Mesenteric fat pad (tissue), 1 donor: Measurements from ENCODE around the gene DDX46. TPM values are rescaled to one million over a fixed set of nuclear protein-coding genes. Genes with fewer than 3 reads are reported as not detected.
"Not testable (repeated sequence)": the region's sequence is repeated elsewhere in the genome, so short reads cannot be mapped to it uniquely, and the experiment has no call there.

Experiments used
- DNase-seq: peaks from one replicate; pipeline ENCODE4 v3.0.0-alpha.2; 2020; ENCODE audit warnings: low spot score
- total RNA-seq: library from RNA; stranded (reverse); fragmentation: NEBNext Ultra II Directional; extraction: Animal tissue kit (Norgen Biotek cat#: 25700); gene quantifications from one replicate; pipeline ENCODE4 v1.2.1, GENCODE V29; 2021
- donor health status: DM: yes; HTN: yes; CAD: no.

Gene DDX46
- total RNA-seq, 1 donor from 2014 or later: 41.4 TPM

DNA sequence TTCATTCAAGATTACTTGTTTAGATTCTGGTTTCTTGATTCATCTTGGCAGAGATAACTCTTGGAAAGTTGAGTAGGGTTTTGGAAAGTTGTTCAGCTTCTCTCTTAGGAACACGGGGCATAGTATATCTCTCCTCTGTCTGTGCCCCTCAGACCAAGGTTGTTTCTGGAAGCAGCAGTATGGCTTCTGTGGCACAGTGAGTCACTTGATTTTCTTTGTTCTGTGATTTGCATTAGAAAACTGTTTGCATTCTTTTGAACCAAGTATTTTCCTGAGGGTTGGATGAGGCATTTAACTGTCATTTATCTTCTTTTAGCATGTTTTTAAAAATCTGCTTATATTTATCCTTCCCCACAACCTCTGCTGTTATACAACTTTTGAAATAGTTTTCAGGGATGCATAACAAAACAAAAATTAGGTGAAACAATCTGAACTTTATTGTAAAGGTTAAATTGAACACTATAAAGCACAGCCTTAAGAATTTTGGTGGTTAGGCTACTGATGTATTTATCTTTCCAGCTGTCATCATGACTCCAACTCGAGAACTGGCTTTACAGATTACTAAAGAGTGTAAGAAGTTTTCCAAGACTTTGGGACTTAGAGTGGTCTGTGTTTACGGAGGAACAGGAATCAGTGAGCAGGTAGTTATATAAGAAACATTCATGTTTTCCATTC is 26.5 kb downstream of the DDX46 start:
- DNase-seq: no peak

DNA sequence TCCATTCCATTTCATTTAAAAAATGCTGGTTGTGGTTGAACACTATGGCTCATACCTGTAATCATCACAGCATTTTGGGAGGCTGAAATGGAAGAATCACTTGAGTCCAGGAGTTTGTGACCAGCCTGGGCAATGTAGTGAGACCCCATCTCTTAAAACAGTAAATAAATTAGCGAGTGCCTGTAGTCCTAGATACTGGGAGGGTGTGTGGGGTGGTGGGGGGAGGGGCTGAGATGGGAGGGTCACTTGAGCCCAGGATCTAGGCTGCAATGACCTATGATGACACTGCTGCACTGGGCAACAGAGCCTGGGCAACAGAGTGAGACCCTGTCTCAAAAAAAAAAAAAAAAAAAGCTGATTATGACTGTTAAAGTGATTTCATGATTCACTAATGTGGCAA is 29.1 kb downstream of the DDX46 start:
- no peak for DNase-seq

DNA sequence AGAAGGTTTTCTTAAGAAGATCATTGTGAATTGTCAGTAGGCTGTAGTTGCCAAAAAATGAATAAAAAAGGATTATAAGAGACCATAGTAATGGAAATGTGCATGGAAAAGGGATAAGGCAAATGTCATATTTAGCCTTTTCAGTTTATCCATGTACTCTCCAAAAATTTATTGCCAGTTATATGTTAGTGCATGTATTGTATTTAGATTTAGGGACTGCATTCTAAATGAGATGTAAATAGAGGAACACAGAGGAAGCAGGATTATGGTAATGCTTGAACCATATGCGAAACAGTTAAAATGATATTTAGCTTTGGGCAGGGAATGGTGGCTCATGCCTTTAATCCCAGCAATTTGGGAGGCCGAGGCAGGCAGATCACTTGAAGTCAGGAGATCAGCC is 33.0 kb downstream of the DDX46 start:
- no peak for DNase-seq

DNA sequence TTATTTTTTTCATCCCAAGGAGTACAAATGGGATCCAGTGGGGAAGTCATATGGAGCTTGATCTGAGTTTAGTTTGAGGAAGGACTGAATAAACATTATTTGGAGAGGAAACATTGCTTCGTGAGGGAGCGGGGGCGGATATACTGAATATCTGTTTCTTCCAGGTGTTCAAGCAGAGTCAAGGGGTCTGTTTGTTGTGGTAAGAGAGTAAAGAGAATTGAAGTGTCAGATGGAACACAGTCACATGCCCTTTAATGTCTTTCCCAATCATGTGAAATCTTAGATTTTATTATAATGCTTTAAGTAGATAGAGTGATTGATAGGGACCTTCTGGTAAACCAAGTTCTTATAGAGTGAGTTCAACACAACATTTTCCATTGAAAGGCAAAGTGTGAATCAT is 33.7 kb downstream of the DDX46 start:
- no peak for DNase-seq

DNA sequence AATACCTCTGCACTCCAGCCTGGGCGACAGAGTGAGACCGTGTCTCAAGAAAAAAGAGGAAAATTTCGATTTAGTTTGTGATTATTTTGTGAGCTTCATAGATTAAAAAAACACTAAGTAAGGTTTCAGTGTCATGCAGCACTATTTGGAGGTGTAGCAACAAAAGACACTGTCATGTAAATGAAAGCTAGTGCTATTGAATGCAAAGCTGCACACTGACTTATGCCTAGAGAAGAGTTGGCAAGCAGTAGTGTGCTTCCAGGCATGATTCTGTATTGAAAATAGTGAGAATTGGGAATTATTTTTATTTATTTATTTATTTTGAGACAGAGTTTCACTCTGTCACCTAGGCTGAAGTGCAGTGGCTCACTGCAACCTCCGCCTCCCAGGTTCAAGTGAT is 34.5 kb downstream of the DDX46 start:
- DNase-seq: no peak

DNA sequence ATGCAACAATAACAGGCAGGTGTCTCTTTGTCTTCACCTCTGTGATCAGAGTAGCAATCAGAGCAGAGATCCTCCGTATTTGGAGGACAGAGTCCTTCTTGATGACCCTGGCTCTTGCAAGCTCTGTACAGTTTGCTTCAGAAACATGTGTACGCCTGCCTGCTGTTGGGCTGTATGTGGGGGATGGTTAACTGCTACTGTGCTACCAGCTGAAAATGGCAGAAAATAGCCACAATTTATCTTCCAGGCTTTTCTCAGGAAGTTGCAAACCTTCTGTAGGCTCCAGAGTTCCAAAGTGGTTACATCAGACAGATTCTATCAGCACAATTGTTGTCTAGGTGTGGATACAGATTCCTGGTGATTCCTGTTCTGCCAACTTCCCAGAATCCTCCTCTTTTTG is 35.5 kb downstream of the DDX46 start:
- DNase-seq: no peak

DNA sequence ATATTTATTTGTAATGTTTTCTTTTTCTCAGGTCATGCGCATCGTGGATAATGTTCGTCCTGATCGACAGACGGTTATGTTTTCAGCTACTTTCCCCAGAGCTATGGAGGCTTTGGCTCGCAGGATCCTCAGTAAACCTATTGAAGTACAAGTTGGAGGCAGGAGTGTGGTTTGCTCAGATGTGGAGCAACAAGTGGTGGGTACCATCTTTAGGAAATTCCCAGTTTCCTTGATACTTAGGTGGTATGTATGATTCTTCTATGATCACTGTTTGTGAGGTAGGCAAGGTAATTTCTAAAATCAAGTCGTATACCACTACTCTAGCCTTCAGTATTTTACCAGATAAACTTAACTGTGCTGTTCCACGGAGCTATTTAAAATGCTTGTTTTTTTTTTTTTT is 36.2 kb downstream of the DDX46 start:
- no peak for DNase-seq

DNA sequence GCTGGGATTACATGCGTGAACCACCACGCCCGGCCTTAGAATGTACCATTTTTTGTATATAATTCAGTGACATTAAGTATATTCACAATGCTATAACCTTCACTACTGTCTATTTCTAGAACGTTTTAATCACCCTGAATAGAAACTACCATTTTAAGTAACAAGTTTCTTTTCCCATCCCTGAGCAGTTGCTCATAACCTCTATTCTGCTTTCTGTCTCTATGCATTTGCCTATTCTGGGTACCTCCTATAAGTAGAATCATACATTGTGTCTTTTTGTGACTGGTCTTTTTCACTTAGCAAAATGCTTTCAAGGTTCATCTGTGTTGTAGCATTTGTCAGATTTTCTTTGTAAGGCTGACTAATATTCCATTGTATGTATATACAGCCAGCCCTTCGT is 39.9 kb downstream of the DDX46 start:
- no peak for DNase-seq

DNA sequence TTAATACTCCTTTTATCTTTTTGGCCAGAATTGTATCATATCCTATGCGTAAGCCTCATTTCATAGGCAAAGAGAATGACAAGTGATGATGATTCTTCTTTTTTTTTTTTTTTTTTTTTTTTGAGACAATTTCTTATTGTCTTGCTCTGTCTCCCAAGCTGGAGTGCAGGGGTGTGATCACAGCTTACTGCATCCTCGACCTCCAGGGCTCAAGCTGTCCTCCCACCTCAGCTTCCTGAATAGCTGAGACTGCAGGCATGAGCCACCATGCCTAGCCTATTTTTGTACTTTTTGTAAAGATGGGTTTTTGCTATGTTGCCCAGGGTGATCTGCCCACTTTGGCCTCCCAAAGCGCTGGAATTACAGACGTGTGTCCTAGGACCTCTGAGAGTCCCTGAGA is 45.2 kb downstream of the DDX46 start:
- no peak for DNase-seq

DNA sequence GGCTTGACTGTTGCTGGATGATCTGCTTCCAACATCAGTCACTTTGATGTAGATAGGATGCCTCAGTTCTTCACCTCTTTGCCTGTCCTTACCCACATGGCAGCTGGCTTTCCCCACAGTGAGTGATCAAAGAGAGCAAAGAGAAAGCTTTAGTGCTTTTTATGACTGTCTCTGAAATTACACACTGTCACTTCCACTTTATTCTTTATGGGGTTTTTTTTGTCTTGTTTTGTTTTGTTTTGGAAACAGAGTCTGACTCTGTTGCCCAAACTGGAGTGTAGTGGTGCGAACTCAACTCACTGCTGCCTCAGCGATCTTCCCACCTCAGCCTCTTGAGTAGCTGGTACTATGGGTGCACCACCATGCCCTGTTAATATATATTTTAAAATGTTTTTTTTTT is 54.8 kb downstream of the DDX46 start:
- no peak for DNase-seq

DNA sequence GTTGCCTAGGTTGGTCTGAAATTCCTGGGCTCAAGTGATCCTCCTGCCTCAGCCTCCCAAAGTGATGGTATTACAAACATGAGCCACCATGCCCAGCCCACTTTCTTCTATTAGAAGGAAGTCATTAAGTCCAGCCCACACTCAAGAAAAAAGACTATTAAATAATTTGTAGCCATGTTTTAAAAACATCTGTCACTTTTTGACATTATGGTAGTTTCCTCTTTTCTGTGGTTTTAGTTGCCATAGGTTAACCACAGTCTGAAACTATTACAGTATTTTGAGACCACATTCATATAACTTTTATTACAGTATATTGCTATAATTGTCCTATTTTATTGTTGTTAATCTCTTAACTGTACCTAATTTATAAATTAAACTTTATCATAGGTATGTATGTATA is 55.2 kb downstream of the DDX46 start:
- no peak for DNase-seq

DNA sequence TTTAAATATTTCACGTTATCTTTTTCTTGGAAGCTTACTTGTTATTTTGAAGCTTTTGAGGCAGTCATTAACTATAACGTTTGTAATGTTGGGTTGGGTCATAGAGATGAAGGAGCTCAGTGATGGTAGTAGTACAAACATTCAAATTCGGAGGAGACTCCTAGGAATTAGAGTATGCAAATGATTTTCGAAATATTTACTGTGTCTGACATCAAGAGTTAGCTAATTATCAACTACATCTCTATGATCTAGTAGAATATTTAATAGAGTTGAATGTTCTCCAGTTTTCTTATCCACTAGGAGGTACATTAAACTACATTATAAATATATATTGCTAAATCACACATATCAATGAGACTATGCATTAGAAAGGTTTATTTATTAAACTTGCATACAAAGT is 58.4 kb downstream of the DDX46 start:
- DNase-seq: no peak

DNA sequence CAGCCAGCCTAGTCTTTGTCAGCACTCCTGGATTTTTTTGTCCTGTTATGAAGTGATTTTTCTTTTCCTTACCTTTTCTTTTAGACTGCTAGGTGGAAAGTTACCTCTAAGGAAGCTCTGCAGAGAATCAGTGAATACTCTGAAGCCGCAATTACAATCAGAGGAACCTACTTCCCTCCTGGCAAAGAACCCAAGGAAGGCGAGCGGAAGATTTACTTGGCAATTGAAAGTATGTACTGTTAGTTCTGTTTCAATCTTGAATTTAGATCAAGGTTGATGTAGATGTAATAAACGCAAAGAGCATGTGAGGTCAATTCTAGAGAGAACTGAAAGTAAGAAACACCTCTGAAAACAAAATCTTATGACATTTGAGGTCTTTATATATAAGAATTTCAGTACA is 60.2 kb downstream of the DDX46 start:
- DNase-seq: no peak

DNA sequence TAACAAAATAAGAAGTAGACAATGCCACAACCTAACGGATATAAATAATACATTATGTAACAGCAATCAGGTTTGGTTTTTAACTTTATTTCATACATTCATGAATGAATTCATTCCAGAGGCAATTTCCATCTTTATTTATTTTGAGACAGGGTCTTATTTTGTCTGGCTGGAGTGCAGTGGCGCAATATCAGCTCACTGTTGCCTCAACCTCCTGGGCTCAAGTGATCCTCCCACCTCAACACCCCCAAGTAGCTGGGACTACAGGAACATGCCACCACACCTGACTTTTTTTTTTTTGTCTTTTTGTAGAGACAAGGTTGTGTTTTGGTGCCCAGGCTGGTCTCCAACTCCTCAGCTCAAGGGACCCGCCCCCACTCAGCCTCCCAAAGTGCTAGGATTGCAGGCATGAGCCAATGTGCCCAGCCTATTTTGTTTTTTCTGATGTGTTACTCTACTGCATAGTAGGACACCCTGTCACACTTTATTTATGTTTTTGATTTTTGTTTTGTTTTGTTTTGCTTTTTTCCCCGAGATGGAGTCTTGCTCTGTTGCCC is 60.9 kb downstream of the DDX46 start:
- DNase-seq: no peak

DNA sequence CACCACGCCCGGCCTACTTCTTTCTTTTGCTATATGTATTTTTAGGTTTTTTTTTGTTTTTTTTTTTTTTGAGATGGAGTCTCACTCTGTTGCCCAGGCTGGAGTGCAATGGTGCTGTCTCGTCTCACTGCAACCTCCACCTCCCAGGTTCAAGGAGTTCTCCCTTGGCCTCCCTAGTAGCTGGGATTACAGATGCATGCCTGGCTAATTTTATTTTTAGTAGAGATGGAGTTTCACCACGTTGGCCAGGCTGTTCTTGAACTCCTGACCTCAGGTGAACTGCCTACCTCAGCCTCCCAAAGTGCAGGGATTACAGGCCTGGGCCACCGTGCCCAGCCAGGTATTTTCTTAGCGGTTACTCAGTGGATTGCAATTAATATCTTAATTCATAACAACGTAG is 63.3 kb downstream of the DDX46 start:
- DNase-seq: no peak

DNA sequence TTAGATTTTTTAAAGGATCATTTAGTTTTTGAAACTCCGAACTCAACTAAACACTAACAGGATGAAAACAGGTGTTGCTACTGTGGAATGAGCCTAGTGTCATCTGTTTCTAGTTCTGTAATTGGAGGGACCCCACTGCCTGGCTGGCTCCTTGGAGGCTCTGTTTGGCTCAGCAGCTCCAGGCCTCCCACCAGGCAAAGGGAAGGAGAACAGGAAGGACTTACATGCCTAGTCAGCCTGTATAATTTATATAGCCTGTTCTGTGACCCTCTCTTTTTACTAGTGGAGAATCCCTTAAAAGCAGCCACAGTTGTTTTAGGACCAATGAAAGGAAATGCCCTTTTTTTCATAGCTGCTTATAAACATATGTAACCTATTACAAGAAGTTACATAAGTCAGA is 66.1 kb downstream of the DDX46 start:
- no peak for DNase-seq

DNA sequence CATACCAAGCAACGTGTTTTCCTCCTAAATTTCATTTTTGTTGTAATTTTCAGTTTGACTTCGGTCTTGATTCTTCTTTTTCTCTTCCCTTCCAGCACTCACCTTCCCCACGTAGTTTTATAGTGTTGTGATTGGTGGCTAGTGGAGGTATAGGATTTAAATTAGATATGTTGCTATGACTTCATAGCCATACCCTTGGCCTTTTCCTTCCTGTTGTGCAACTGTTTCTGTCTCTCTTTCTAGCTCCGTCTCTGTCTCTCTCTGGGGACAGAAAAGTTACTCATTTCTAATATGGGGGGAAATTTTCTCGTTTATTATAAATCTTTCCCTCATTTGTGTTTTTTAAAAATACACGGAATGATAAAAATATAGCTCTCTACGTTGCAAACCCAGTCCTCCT is 66.6 kb downstream of the DDX46 start:
- DNase-seq: no peak

DNA sequence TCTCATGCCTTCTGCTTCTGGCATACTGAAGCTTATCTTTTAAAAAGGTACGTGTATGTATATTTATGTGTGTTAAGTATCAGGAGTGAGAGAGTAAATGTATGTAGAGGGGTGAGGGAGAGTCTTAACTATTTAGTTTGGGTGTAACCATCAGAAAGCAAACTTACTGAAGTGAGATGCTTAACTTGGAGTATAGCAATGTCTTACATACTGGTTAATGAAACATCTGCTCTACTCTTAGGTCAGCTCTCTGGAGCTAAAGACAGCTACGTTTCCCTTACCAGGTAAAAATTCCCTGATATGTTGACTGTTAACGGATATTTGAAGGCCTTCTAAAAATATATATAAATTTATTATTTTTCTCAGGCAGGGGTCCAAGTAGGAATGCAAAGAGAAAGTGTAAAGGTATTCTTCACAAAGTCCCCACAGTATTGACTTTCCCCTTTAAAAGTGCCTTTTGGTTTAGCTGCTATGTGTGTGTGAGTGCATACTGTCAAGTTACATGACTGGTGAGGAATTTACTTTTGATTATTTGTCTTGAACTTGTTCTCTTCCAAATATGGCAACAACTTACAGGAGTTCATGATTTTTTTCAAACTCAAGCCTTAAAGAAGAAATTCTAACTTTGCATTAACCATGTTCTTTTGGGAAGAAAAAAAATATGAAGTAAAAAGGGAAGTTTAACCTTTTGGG is 74.9 kb downstream of the DDX46 start:
- no peak for DNase-seq

DNA sequence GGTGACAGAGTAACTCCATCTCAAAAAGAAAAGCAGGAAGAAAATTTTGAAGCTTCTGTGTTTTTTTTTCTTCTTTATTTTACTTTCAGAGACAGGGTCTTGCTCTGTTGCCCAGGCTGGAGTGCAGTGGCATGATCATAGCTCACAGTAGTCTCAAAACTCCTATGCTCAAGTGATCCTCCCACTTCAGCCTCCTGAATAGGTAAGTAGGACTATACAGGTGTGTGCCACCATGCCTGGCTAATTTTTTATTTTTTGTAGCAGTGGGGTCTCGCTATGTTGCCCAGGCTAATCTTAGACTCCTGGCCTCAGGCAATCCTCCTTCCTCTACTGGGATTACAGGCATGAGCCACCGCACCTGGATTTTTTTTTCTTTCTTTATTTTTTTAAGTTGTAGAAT is 77.0 kb downstream of the DDX46 start:
- no peak for DNase-seq

DNA sequence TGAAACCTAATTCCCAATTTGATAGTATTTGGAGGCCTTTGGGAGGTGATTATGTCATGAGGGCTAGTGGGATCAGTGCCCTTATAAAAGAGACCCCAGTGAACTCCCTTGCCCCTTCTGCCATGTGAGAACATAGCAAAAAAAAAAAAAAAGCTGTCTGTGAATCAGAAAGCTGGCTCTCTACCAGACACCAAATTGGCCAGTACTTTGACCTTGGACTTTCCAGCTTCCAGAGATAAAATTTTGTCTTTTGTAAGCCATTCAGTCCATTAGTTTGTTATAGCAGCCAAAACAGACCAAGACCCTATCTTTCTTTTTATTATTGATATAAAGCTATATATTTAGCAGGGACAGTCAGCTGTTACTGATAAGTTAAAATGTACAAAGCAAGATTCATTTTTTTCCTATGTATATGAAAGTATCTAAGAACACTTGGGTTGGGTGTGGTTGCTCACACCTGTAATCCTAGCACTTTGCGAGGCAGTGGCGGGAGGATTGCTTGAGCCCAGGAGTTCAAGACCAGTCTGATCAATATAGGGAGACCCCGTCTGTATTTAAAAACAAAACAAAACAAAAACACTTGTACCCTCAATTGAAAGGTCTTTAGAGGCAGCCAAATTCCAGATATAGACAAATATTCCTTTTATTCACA is 79.1 kb downstream of the DDX46 start:
- no peak for DNase-seq

DNA sequence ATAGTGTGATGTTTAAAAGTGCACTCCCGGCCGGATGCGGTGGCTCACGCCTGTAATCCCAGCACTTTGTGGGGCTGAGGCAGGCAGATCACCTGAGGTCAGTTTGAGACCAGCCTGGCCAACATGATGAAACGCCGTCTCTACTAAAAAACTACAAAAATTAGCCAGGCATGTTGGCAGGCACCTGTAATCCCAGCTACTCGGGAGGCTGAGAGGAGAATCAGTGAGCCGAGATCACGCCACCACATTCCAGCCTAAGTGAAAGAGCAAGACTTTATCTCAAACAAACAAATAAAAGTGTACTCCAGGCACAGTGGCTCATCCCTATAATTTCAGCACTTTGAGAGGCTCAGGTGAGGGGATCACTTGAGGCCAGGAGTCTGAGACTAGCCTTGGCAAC is 79.8 kb downstream of the DDX46 start:
- not testable (repeated sequence) for DNase-seq

DNA sequence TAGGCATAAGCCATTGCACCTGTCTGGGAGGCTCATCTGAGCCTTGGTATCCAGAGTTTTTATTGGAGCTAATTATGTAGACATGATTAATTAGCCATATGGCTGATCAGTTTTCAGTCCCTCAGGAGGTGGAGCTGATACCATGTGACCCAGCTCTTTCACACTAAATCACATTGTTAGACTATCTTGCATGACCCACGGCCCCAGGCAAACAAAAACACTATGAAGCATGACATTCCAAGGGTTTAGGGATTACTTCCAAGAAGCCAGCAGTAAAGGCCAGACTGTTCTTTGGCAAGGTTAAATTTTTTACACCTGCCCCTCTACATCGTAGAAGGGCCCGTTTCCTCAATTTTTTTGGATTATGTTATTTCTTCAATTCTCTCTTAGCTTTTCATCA is 82.2 kb downstream of the DDX46 start:
- DNase-seq: no peak

DNA sequence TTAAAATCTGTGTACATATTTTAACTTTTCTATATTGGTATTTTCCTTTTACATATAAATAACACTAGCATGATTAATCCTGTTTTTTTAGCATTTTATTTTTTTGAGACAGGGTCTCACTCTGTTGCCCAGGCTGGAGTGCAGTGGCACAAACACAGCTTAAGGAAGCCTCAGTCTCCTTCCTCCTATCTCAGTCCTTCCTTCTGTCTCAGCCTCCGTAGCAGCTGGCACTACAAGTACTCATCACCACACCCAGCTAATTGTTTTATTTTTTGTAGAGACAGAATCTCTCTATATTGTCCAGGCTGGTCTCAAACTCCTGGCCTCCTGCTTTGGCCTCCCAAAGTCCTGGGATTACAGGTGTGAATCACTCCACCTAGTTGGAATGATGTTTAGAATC is 85.7 kb downstream of the DDX46 start:
- no peak for DNase-seq
